DND-41 (cell line): Measurements from ENCODE around the gene CPED1.
A peak's percentile ranks its signal among the peaks of the same experiment; 100 is the strongest.

Experiments
- ATAC-seq: fragments of 200-7000 bp; cut with Tn5 transposase; 3 replicates; pipeline ENCODE4 v1.9.1; 2021; ENCODE audit warnings: low read depth; ENCODE audit not compliant: insufficient read depth
- DNase-seq: peaks from one replicate; pipeline ENCODE4 v3.0.0-alpha.2; 2020
- H2AFZ ChIP-seq: 2 replicates; pipeline ENCODE4 v1.6.0; 2012; ENCODE audit warnings: low read depth, low read length
- H3K27ac ChIP-seq: 2 replicates; pipeline ENCODE4 v1.5.1; 2012; ENCODE audit warnings: low read length, inconsistent platforms
- H3K27me3 ChIP-seq: fragments of 200-600 bp; sonication (generic); 2 replicates; pipeline ENCODE4 v1.6.0; 2012; ENCODE audit warnings: low read length, mild to moderate bottlenecking, inconsistent platforms; ENCODE audit not compliant: insufficient read depth, poor library complexity
- H3K36me3 ChIP-seq: 2 replicates; pipeline ENCODE4 v1.5.1; 2012; ENCODE audit warnings: low read length, inconsistent platforms; ENCODE audit not compliant: insufficient read depth
- H3K4me1 ChIP-seq: 2 replicates; pipeline ENCODE4 v1.5.1; 2012; ENCODE audit warnings: mild to moderate bottlenecking, low read length; ENCODE audit not compliant: insufficient read depth
- H3K4me2 ChIP-seq: 2 replicates; pipeline ENCODE4 v1.6.0; 2012; ENCODE audit warnings: mild to moderate bottlenecking, moderate library complexity, low read length, inconsistent platforms; ENCODE audit not compliant: insufficient read depth
- H3K4me3 ChIP-seq, 2 experiments: fragments of 200-600 bp in 1 of 2; shearing (Covaris generic) in 1 of 2; 2 replicates each; pipeline ENCODE4 v1.5.1; 2012 to 2016; ENCODE audit warnings: inconsistent platforms in 2 of 2, low read length in 2 of 2, mild to moderate bottlenecking in 2 of 2, low read depth in 1 of 2, moderate library complexity in 1 of 2
- H3K79me2 ChIP-seq: 2 replicates; pipeline ENCODE4 v1.6.0; 2012; ENCODE audit warnings: low read length, inconsistent platforms; ENCODE audit not compliant: insufficient read depth
- H3K9ac ChIP-seq: 2 replicates; pipeline ENCODE4 v1.6.0; 2012; ENCODE audit warnings: low read depth, mild to moderate bottlenecking, inconsistent platforms, low read length, moderate library complexity
- H3K9me3 ChIP-seq: 2 replicates; pipeline ENCODE4 v1.5.1; 2012; ENCODE audit warnings: low read length, moderate library complexity, mild to moderate bottlenecking, inconsistent platforms; ENCODE audit not compliant: insufficient read depth, severe bottlenecking
- H4K20me1 ChIP-seq: 2 replicates; pipeline ENCODE4 v1.6.0; 2012; ENCODE audit warnings: low read length; ENCODE audit not compliant: insufficient read depth
- EZH2 ChIP-seq: IDR thresholded peaks from 3 replicates; pipeline ENCODE4 v1.6.1; 2012; ENCODE audit warnings: borderline replicate concordance, low read depth, mild to moderate bottlenecking, moderate library complexity, low read length, inconsistent platforms; ENCODE audit not compliant: severe bottlenecking
- TF ChIP-seq, protein P1 (sequence below): IDR thresholded peaks from 2 replicates; pipeline ENCODE4 v1.5.1; 2012; ENCODE audit warnings: borderline replicate concordance, low read length, moderate library complexity, mild to moderate bottlenecking; ENCODE audit not compliant: poor library complexity, severe bottlenecking; ENCODE audit errors: extremely low read depth

Gene CPED1

GRCh38 chr7:121153995-121154394 lies 165.5 kb downstream of the CPED1 start:
- Histone ChIP-seq H3K79me2 (no peaks in the 10 kb centered on the region), H3K9ac (no peak overlapping the region), H3K4me1 (no peaks in the 10 kb centered on the region), H3K4me2 (no peak overlapping the region), H3K9me3 (no peaks in the 10 kb centered on the region), H3K27ac (no peak overlapping the region), H3K36me3 (no peaks in the 10 kb centered on the region), H4K20me1 (no peaks in the 10 kb centered on the region), H2AFZ (peak overlapping the region; percentile 17; the same call in 1 of the 2 replicates), H3K27me3 (no peaks in the 10 kb centered on the region), H3K4me3 (no peak overlapping the region)
- DNase-seq (no peak), ATAC-seq (no peak)
- TF ChIP-seq, protein P1, sequence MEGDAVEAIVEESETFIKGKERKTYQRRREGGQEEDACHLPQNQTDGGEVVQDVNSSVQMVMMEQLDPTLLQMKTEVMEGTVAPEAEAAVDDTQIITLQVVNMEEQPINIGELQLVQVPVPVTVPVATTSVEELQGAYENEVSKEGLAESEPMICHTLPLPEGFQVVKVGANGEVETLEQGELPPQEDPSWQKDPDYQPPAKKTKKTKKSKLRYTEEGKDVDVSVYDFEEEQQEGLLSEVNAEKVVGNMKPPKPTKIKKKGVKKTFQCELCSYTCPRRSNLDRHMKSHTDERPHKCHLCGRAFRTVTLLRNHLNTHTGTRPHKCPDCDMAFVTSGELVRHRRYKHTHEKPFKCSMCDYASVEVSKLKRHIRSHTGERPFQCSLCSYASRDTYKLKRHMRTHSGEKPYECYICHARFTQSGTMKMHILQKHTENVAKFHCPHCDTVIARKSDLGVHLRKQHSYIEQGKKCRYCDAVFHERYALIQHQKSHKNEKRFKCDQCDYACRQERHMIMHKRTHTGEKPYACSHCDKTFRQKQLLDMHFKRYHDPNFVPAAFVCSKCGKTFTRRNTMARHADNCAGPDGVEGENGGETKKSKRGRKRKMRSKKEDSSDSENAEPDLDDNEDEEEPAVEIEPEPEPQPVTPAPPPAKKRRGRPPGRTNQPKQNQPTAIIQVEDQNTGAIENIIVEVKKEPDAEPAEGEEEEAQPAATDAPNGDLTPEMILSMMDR = no peak
- no peak for TF ChIP-seq EZH2

- Histone ChIP-seq H3K9me3 (no peaks in the 10 kb centered on the region), H3K4me3 (no peak overlapping the region), H3K4me1 (no peaks in the 10 kb centered on the region), H3K9ac (no peak overlapping the region), H4K20me1 (no peaks in the 10 kb centered on the region), H3K4me2 (no peak overlapping the region), H3K79me2 (no peaks in the 10 kb centered on the region), H3K36me3 (no peaks in the 10 kb centered on the region), H3K27me3 (no peaks in the 10 kb centered on the region), H2AFZ (no peak overlapping the region), H3K27ac (no peak overlapping the region)
- TF ChIP-seq, protein P1 = no peak
- no peak for TF ChIP-seq EZH2
- no peak for ATAC-seq
- DNase-seq = no peak
Measured at GRCh38 chr7:121156825-121157224, 168.3 kb downstream of the CPED1 start.

- Histone ChIP-seq H3K79me2 (no peaks in the 10 kb centered on the region), H3K27me3 (no peaks in the 10 kb centered on the region), H3K36me3 (no peaks in the 10 kb centered on the region), H3K4me3 (no peak overlapping the region), H2AFZ (no peak overlapping the region), H3K27ac (no peak overlapping the region), H4K20me1 (no peaks in the 10 kb centered on the region), H3K4me1 (no peaks in the 10 kb centered on the region), H3K9me3 (no peaks in the 10 kb centered on the region), H3K4me2 (no peak overlapping the region), H3K9ac (no peak overlapping the region)
- ATAC-seq (no peak), DNase-seq (no peak)
- no peak for TF ChIP-seq EZH2
- TF ChIP-seq, protein P1 = no peak
Measured at GRCh38 chr7:121157341-121157751, 168.8 kb downstream of the CPED1 start.
